Measurements from ENCODE around the gene ACR.

ACR gene

GRCh38 chr22:50702821-50703725 is 34.9 kb upstream of the ACR start:
- in situ Hi-C loops (cut with HindIII; ENCODE audit: low sequenced_read_pairs): no loop called here

- in situ Hi-C loops (cut with HindIII; ENCODE audit: low sequenced_read_pairs): no loop called here
These were observed 34.1 kb upstream of the ACR start for GRCh38 chr22:50703726-50704509.

- in situ Hi-C loops (cut with HindIII; ENCODE audit: low sequenced_read_pairs): no loop called here
These were observed 33.3 kb upstream of the ACR start for GRCh38 chr22:50704510-50705218.

GRCh38 chr22:50705219-50705691 is 32.7 kb upstream of the ACR start:
- in situ Hi-C loops (cut with HindIII; ENCODE audit: low sequenced_read_pairs): no loop called here

- in situ Hi-C loops (cut with HindIII; ENCODE audit: low sequenced_read_pairs): no loop called here
These were observed 32.1 kb upstream of the ACR start for GRCh38 chr22:50705851-50706351.

GRCh38 chr22:50706481-50707125 is 31.4 kb upstream of the ACR start:
- in situ Hi-C loops (cut with HindIII; ENCODE audit: low sequenced_read_pairs): no loop called here

- in situ Hi-C loops (cut with HindIII; ENCODE audit: low sequenced_read_pairs): no loop called here
These were observed 29.5 kb upstream of the ACR start for GRCh38 chr22:50708474-50708873.

- in situ Hi-C loops (cut with HindIII; ENCODE audit: low sequenced_read_pairs): no loop called here
These were observed 29.0 kb upstream of the ACR start for GRCh38 chr22:50708996-50709395.

- in situ Hi-C loops (cut with HindIII; ENCODE audit: low sequenced_read_pairs): no loop called here
These were observed 27.8 kb upstream of the ACR start for GRCh38 chr22:50710221-50710620.

GRCh38 chr22:50710886-50711285 is 27.1 kb upstream of the ACR start:
- in situ Hi-C loops (cut with HindIII; ENCODE audit: low sequenced_read_pairs): no loop called here

- in situ Hi-C loops (cut with HindIII; ENCODE audit: low sequenced_read_pairs): no loop called here
These were observed 26.3 kb upstream of the ACR start for GRCh38 chr22:50711446-50712340.

GRCh38 chr22:50712341-50713007 is 25.5 kb upstream of the ACR start:
- in situ Hi-C loops (cut with HindIII; ENCODE audit: low sequenced_read_pairs): no loop called here

- in situ Hi-C loops (cut with HindIII; ENCODE audit: low sequenced_read_pairs): no loop called here
These were observed 25.0 kb upstream of the ACR start for GRCh38 chr22:50713008-50713385.

GRCh38 chr22:50713571-50714056 is 24.4 kb upstream of the ACR start:
- in situ Hi-C loops (cut with HindIII; ENCODE audit: low sequenced_read_pairs): no loop called here

- in situ Hi-C loops (cut with HindIII; ENCODE audit: low sequenced_read_pairs): no loop called here
These were observed 23.9 kb upstream of the ACR start for GRCh38 chr22:50714150-50714549.

GRCh38 chr22:50714631-50715179 is 23.3 kb upstream of the ACR start:
- in situ Hi-C loops (cut with HindIII; ENCODE audit: low sequenced_read_pairs): no loop called here

- in situ Hi-C loops (cut with HindIII; ENCODE audit: low sequenced_read_pairs): no loop called here
These were observed 22.8 kb upstream of the ACR start for GRCh38 chr22:50715250-50715649.

GRCh38 chr22:50715776-50716175 is 22.2 kb upstream of the ACR start:
- in situ Hi-C loops (cut with HindIII; ENCODE audit: low sequenced_read_pairs): no loop called here
